PC-3 (cell line): ENCODE measurements around the gene RNF17.

Experiments used
- EZH2 ChIP-seq: fragments of 300-600 bp; sonication (generic); IDR thresholded peaks from one replicate; pipeline ENCODE4 v1.6.1; 2017; ENCODE audit warnings: antibody characterized with exemption, mild to moderate bottlenecking, low read length; ENCODE audit not compliant: unreplicated experiment
- EZH2phosphoT487 ChIP-seq: fragments of 300-600 bp; sonication (generic); IDR thresholded peaks from 2 replicates; pipeline ENCODE4 v1.6.1; 2018; ENCODE audit warnings: mild to moderate bottlenecking, antibody characterized with exemption, low read length, borderline replicate concordance
- TF ChIP-seq, protein P1 (sequence below): fragments of 300-600 bp; sonication (generic); conservative IDR thresholded peaks from 2 replicates; pipeline ENCODE4 v1.5.1; 2017; ENCODE audit warnings: antibody characterized with exemption, low read depth, mild to moderate bottlenecking, low read length

DNA sequence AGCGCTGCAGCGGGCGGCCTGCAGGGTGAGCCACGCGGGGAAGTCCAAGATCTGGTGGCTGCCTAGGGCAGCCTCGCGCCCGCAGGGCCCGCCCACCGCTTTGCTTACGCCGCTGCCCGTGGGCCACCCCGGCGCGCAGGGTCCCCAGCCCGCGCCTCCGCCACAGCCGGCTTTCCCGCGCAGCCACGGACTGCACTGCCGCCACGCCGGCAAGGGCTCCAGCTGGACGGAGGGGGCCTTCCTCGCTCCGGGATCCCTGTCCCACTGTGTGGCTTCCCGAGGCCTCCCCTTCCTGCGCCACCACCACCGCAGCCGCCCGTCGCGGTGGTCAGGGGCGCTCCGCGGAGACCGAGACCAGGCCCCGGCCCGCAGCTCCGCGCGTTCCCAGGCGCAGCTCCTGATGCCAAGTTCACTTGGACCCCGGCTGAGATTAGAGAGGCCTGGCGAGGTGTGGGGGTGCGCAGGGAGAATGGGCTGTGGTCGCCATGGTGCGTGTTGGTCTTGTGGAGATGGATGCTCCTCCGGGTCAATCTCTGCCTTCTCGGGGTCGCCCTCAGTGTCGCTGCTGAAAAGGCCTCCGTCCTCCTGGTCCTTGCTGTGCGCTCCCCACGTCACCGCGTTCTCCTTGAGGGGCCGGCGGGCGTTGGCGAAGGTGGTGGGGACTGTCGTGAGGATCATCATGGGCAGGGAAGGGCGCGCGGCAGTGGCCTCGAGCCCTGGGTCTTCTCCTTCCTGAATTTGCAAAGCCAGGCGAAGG lies 17.9 kb upstream of the RNF17 start:
- no peak for TF ChIP-seq EZH2phosphoT487
- TF ChIP-seq, protein P1, sequence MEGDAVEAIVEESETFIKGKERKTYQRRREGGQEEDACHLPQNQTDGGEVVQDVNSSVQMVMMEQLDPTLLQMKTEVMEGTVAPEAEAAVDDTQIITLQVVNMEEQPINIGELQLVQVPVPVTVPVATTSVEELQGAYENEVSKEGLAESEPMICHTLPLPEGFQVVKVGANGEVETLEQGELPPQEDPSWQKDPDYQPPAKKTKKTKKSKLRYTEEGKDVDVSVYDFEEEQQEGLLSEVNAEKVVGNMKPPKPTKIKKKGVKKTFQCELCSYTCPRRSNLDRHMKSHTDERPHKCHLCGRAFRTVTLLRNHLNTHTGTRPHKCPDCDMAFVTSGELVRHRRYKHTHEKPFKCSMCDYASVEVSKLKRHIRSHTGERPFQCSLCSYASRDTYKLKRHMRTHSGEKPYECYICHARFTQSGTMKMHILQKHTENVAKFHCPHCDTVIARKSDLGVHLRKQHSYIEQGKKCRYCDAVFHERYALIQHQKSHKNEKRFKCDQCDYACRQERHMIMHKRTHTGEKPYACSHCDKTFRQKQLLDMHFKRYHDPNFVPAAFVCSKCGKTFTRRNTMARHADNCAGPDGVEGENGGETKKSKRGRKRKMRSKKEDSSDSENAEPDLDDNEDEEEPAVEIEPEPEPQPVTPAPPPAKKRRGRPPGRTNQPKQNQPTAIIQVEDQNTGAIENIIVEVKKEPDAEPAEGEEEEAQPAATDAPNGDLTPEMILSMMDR: no peak
- no peak for TF ChIP-seq EZH2
